ENCODE data around the gene H6PD. TPM values are rescaled to one million over a fixed set of nuclear protein-coding genes. Genes with fewer than 3 reads are reported as not detected.
A peak's percentile ranks its signal among the peaks of the same experiment; 100 is the strongest.

H6PD gene
- total RNA-seq, 1 experiment from 2014 or later = 17.6 TPM

DNA sequence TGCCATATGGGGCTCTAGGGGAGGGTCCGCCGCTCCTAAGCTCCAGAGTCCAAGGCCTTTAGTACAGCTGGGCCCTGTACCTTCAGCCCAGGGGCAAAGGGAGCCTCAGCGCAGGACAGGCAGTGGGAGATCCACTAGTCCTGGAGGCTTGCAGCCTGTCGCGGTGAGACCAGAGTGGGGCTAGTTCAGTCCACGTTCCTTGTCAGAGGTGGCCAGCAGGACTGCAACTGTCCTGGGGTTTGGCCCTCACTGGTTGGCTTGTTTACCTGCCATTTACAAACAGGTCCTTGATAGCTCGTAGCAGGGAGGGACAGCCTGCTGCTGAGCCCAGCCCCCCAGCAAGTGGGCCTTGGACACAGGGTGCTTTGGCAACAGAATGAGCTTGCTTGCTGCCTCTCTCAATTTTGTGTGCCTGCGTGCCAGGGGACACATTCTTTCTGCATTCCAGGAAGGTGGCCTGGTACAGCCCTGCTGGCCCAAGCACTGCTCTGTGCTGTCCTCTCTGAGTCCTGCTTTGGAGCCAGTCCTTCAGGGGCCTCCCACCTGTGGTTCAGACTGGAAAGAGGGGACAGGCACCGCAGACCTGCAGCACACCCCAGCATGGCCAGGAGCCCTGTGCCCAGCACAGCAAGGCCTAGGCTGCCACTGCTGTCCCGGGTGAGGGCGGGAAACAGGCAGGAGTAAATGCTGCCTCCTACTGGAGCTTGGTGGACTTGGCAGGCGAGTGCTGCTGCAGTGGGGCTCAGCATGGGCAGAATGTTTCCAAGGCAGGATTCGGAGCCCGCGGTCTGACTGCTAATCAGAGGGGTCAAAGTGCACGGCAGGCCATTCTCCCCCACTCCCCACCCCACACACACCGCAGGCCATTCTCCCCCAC is 15.2 kb downstream of the H6PD start:
- in situ Hi-C loops (cut with HindIII; ENCODE audit: low sequenced_read_pairs) = no loop called here

GRCh38 chr1:9250411-9251381 is 16.1 kb downstream of the H6PD start:
- DNase-seq (ENCODE audit: low spot score) = peak; percentile 34
- in situ Hi-C loops (cut with HindIII; ENCODE audit: low sequenced_read_pairs) = no loop called here

More for the DNA sequence above, 15.2 kb downstream of the H6PD start:
- peak; percentile 32 for DNase-seq (ENCODE audit: low spot score)

- in situ Hi-C loops (cut with HindIII; ENCODE audit: low sequenced_read_pairs) = no loop called here
- DNase-seq (ENCODE audit: low spot score) = peak; percentile 63
These were observed 16.9 kb downstream of the H6PD start for GRCh38 chr1:9251501-9251900.

DNA sequence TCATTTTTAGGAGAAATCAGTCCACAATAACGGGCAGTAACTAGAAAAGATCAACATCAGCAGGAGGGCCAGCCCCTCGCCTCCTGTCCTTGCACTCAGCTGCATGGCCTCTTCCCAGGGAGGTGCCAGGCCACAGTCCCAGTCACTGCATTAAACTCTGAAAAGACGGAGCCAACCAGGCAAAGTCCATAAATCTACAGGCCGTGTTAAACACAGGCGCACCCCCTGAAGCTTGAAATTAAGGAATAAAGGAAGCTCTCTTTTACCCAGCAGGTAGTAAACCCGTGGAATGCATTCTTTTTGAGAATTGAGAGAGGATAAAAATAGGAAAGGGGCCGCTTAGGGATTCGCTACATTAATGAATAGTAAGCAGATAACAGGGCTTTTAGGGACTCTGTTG is 18.4 kb downstream of the H6PD start:
- DNase-seq (ENCODE audit: low spot score) = peak; percentile 61
- in situ Hi-C loops (cut with HindIII; ENCODE audit: low sequenced_read_pairs) = no loop called here

DNA sequence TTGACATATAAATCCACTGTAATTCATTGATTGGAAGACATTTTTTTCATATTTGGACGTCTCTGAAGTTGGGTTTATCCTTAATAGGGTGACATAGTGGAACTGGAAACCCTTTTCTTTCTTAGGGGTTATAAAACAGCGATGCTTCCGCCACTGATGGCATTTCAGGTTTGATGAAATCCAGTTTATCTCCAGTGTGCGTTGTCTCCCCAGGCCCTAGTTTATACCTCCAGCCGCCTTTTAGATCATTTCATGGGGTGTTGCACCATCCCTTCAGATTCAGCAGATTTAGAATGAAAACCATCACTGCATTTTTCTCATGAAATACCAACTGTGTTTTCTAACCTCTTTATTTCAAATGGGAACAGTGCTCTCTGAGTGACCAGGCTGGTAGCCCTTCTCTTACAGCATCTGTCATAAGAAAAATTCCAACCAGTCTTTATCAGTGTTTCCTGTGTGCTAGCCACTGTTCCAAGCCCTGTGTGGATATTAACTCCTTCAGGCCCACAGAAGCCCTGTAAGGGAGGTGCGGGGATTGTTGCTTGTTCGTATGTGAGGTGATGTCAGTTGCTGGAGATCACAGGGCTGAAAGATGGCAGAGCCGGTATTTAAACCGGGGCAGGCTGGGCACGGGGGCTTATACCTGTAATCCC is 19.0 kb downstream of the H6PD start:
- in situ Hi-C loops (cut with HindIII; ENCODE audit: low sequenced_read_pairs) = no loop called here
- peak; percentile 47 for DNase-seq (ENCODE audit: low spot score)

DNA sequence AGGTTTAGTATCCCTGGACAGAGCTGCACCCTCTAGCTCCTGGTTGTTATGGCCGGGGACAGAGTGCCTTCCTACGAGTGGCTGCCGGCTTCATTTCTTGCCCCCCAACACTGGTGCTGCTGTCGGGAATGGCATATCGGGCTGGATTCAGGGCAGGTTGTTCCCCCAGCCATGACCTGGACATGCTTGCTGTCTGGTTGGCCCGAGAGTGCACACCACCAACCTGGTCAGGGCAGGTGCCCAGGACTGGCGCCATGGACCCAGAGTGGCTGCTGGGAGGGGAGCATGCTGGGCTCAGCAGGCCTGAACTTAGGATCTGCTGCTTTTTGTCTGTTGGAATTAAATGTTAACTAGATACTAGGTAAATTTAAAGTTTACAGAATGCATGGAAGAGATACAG is 21.8 kb downstream of the H6PD start:
- in situ Hi-C loops (cut with HindIII; ENCODE audit: low sequenced_read_pairs) = no loop called here
- no peak for DNase-seq (ENCODE audit: low spot score)

GRCh38 chr1:9257851-9258250 is 23.3 kb downstream of the H6PD start:
- in situ Hi-C loops (cut with HindIII; ENCODE audit: low sequenced_read_pairs) = no loop called here
- no peak for DNase-seq (ENCODE audit: low spot score)

DNA sequence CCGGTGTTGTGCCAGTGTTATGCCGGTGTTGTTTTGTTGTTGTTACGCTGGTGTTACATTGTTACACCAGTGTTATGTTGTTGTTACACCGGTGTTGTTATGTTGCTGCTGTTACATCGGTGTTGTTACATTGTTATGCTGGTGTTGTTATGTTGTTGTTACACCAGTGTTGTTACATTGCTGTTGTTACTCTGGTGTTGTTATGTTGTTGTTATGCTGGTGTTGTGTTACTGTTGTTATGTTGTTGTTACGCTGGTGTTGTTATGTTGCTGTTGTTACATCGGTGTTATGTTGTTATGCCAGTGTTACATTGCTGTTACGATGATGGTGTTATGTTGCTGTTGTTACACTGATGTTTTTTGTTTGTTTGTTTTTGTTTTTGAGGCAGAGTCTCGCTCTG is 24.1 kb downstream of the H6PD start:
- no peak for DNase-seq (ENCODE audit: low spot score)
- in situ Hi-C loops (cut with HindIII; ENCODE audit: low sequenced_read_pairs) = no loop called here

GRCh38 chr1:9260059-9260766 is 25.6 kb downstream of the H6PD start:
- in situ Hi-C loops (cut with HindIII; ENCODE audit: low sequenced_read_pairs) = no loop called here

GRCh38 chr1:9261496-9261895 is 26.9 kb downstream of the H6PD start:
- DNase-seq (ENCODE audit: low spot score) = no peak
- in situ Hi-C loops (cut with HindIII; ENCODE audit: low sequenced_read_pairs) = no loop called here

More at GRCh38 chr1:9260059-9260766, 25.6 kb downstream of the H6PD start:
- no peak for DNase-seq (ENCODE audit: low spot score)

GRCh38 chr1:9262096-9262986 is 27.8 kb downstream of the H6PD start:
- DNase-seq (ENCODE audit: low spot score) = no peak
- in situ Hi-C loops (cut with HindIII; ENCODE audit: low sequenced_read_pairs) = no loop called here

- DNase-seq (ENCODE audit: low spot score) = no peak
- in situ Hi-C loops (cut with HindIII; ENCODE audit: low sequenced_read_pairs) = no loop called here
These were observed 28.8 kb downstream of the H6PD start for GRCh38 chr1:9263276-9263855.

- in situ Hi-C loops (cut with HindIII; ENCODE audit: low sequenced_read_pairs) = no loop called here
- no peak for DNase-seq (ENCODE audit: low spot score)
These were observed 29.7 kb downstream of the H6PD start for GRCh38 chr1:9263984-9264872.

- no peak for DNase-seq (ENCODE audit: low spot score)
- in situ Hi-C loops (cut with HindIII; ENCODE audit: low sequenced_read_pairs) = no loop called here
These were observed 30.5 kb downstream of the H6PD start for GRCh38 chr1:9265037-9265436.

- DNase-seq (ENCODE audit: low spot score) = no peak
- in situ Hi-C loops (cut with HindIII; ENCODE audit: low sequenced_read_pairs) = no loop called here
These were observed 31.4 kb downstream of the H6PD start for GRCh38 chr1:9265968-9266367.

GRCh38 chr1:9267352-9267686 is 32.7 kb downstream of the H6PD start:
- in situ Hi-C loops (cut with HindIII; ENCODE audit: low sequenced_read_pairs) = no loop called here
- no peak for DNase-seq (ENCODE audit: low spot score)
